Sigmoid colon (tissue), 7 donors: Measurements from ENCODE around the gene RHBDD3. TPM values are rescaled to one million over a fixed set of nuclear protein-coding genes. Genes with fewer than 3 reads are reported as not detected.
A peak's percentile ranks its signal among the peaks of the same experiment; 100 is the strongest.

Source experiments
- DNase-seq: peaks from one replicate; pipeline ENCODE4 v3.0.0-alpha.2; 2019
- H3K27ac ChIP-seq, 4 donors: fragments of 200-600 bp; sonication (generic); one replicate each; pipeline ENCODE4 v1.5.1; 2016 to 2019; ENCODE audit warnings: mild to moderate bottlenecking in 1 of 4
- H3K27me3 ChIP-seq, 3 donors: fragments of 200-600 bp; sonication (generic); one replicate each; pipeline ENCODE4 v1.5.1; 2019; ENCODE audit warnings: mild to moderate bottlenecking in 1 of 3
- H3K36me3 ChIP-seq, 4 donors: fragments of 200-600 bp; sonication (generic); one replicate each; pipeline ENCODE4 v1.5.1; 2016 to 2019
- H3K4me1 ChIP-seq, 4 donors: fragments of 200-600 bp; sonication (generic); one replicate each; pipeline ENCODE4 v1.5.1; 2017 to 2019
- H3K4me3 ChIP-seq, 4 donors: fragments of 200-600 bp; sonication (generic); one replicate each; pipeline ENCODE4 v1.5.1; 2017 to 2019; ENCODE audit warnings: mild to moderate bottlenecking in 2 of 4, moderate library complexity in 1 of 4
- H3K9me3 ChIP-seq, 4 donors: fragments of 200-600 bp in 3 of 4; sonication (generic) in 3 of 4; one replicate each; pipeline versions ENCODE4 v1.5.1 to v1.6.1; 2013 to 2019
- CTCF ChIP-seq, 4 experiments: fragments of 450-650 bp in 3 of 4; fragments of 200-600 bp in 1 of 4; IDR thresholded peaks; one replicate each; pipeline ENCODE4 v1.5.1; 2016 to 2019; ENCODE audit warnings: antibody characterized with exemption in 4 of 4, mild to moderate bottlenecking in 3 of 4, moderate library complexity in 2 of 4
- EP300 ChIP-seq, 4 donors: sonication (generic); formaldehyde crosslinking; IDR thresholded peaks; one replicate each; pipeline ENCODE4 v1.6.1; 2017; ENCODE audit warnings: antibody characterized with exemption in 4 of 4
- POLR2A ChIP-seq, 2 donors: fragments of 450-650 bp; IDR thresholded peaks; one replicate each; pipeline ENCODE4 v1.6.1; 2016; ENCODE audit warnings: antibody characterized with exemption in 2 of 2, mild to moderate bottlenecking in 2 of 2, moderate library complexity in 2 of 2
- POLR2AphosphoS5 ChIP-seq, 4 donors: sonication (generic); formaldehyde crosslinking; IDR thresholded peaks; one replicate each; pipeline ENCODE4 v1.6.1; 2017; ENCODE audit warnings: antibody characterized with exemption in 4 of 4
- WGBS, 2 donors: extraction: QIAGEN DNeasy Blood & Tissue Kit; methylation state at CpG; one replicate each; pipeline ENCODE4 v1.1.7; 2013; 5-methylcytosine and 5-hydroxymethylcytosine counted together
- intact Hi-C: fragments of 100-400 bp; cut with DNase I; formaldehyde crosslinking; loops from one replicate; pipeline ENCODE4 v1.15.1; 2023
- polyA plus RNA-seq, 3 donors: library from polyadenylated mRNA; stranded (reverse); fragments of 200-250 nt; gene quantifications; one replicate each; pipeline ENCODE4 v1.2.3, GENCODE V29; 2013
- total RNA-seq, 4 donors: library from RNA; depleted of rRNA; stranded (reverse); fragments of >200 nt; gene quantifications; one replicate each; pipeline ENCODE4 v1.1.0, GENCODE V29; 2016
- donor health status: healthy with polysubstance abuse.
- donor health status: Bipolar disorder and iron deficiency.
- donor health status: healthy.

Gene RHBDD3
- total and polyA plus RNA-seq, 7 donors = 5.4 to 40.7 (median 16.4) TPM

DNA sequence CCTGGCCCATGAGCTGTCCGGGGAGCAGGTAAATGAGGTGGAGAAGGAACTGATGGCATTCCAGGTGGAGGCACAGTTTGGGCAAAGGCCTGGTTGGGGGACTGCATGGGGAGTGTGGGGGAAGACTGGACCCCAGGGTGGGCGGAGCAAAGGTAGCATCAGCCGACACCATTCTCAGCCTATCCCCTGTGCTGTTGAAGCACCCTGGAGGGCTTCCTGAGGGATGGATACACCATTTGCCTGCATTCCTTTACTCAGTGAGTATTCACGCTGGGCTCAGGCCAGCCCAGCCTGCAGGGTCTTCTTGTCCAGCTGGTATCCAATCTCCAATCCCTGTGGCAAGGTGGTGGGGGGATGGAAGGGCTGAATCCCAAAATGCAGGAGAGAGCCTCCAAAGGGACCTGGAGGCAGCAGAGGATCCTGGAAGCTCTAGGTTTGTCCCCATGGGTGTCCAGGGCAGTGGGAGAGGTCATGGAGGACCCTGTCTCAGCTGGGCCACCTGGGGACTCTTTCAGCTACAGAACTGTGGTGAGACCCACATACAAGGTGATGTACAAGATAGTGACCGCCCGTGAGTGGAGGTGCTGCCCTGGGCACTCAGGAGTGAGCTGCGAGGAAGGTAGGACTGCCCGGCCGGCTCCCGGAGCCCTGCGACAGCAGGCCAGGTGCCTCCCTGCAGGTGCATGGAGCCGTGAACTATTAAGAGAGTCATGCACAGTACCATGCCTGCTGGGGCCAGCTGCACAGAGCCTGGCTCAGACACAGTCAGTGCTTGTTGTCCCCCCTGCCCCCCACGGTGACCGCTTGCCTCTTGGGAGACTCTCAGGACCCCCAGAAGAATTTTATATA lies 52.5 kb downstream of the RHBDD3 start:
- Histone ChIP-seq H3K27ac (no peak overlapping the region), H3K36me3 (no peaks in the 10 kb centered on the region), H3K4me3 (no peak overlapping the region), H3K27me3 (no peaks in the 10 kb centered on the region), H3K9me3 (no peaks in the 10 kb centered on the region), H3K4me1 (peaks cover 0 to 4% (median 0%) of the 10 kb centered on the region in 4 donors)
- WGBS, 2 donors = 89 to 90% methylated on average over 14 of the region's 14 CpGs
- no peak for TF ChIP-seq POLR2A (IDR thresholded peaks at IDR 0.05)
- no peak for TF ChIP-seq EP300 (IDR thresholded peaks at IDR 0.05)
- TF ChIP-seq POLR2AphosphoS5 (IDR thresholded peaks at IDR 0.05) = no peak
- TF ChIP-seq CTCF (IDR thresholded peaks at IDR 0.05) = no peak
- intact Hi-C loops = no loop called here
- peak; percentile 52 for DNase-seq

GRCh38 chr22:29214232-29214631 lies 53.5 kb downstream of the RHBDD3 start:
- WGBS, 2 donors = 91 to 96% methylated on average over 6 of the region's 6 CpGs

DNA sequence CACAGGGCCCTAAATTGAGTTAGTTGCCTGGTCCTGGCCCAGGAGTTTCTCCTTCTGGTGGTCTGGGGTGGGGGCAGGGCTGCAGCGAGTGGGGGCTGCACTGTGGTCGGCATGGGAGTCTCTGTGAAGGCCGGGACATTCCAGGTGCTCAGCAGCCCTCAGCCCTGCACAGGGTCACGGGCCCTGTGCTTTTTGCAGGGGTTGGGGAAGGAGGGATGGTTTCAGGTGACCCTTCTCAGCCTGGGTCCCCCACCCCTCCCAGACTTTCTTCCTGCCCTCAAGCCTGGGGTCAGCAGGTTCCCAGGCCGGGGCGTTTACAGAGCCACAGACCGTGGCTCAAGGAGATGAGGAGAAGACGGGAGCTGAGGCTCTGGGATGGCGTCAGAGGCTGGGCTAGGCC lies 54.3 kb downstream of the RHBDD3 start:
- TF ChIP-seq CTCF (IDR thresholded peaks at IDR 0.05) (no peak), EP300 (IDR thresholded peaks at IDR 0.05) (no peak), POLR2A (IDR thresholded peaks at IDR 0.05) (no peak), POLR2AphosphoS5 (IDR thresholded peaks at IDR 0.05) (no peak)

More at GRCh38 chr22:29214232-29214631, 53.5 kb downstream of the RHBDD3 start:
- Histone ChIP-seq H3K4me3 (no peak overlapping the region), H3K4me1 (peaks cover 0 to 4% (median 0%) of the 10 kb centered on the region in 4 donors), H3K36me3 (no peaks in the 10 kb centered on the region), H3K9me3 (no peaks in the 10 kb centered on the region), H3K27me3 (no peaks in the 10 kb centered on the region), H3K27ac (no peak overlapping the region)
- peak; percentile 21 for DNase-seq
- TF ChIP-seq CTCF (IDR thresholded peaks at IDR 0.05) = no peak
- TF ChIP-seq POLR2A (IDR thresholded peaks at IDR 0.05) = no peak
- TF ChIP-seq POLR2AphosphoS5 (IDR thresholded peaks at IDR 0.05) = no peak
- TF ChIP-seq EP300 (IDR thresholded peaks at IDR 0.05) = no peak
- intact Hi-C loops = no loop called here

DNA sequence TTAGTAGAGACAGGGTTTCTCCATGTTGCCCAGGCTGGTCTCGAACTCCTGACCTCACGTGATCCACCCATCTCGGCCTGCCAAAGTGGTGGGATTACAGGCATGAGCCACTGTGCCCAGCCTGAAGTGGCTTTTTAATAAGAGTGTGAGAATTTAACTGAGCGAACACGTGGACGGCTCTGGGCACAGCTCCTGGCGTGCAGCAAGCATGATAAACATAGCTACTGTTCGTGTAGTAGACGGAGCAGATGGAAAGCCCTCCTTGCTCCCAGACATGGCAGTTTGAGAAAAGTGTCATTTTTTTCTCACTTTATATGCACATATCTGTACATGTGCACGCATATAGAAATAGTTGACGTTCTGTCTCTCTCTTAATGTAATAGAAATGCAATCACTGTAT lies 55.0 kb downstream of the RHBDD3 start:
- no peak for TF ChIP-seq EP300 (IDR thresholded peaks at IDR 0.05)
- no peak for TF ChIP-seq CTCF (IDR thresholded peaks at IDR 0.05)
- no peak for TF ChIP-seq POLR2A (IDR thresholded peaks at IDR 0.05)
- no peak for TF ChIP-seq POLR2AphosphoS5 (IDR thresholded peaks at IDR 0.05)
- Histone ChIP-seq H3K36me3 (no peaks in the 10 kb centered on the region), H3K27me3 (no peaks in the 10 kb centered on the region), H3K9me3 (no peaks in the 10 kb centered on the region), H3K4me3 (no peak overlapping the region), H3K27ac (no peak overlapping the region), H3K4me1 (peaks cover 0 to 4% (median 0%) of the 10 kb centered on the region in 4 donors)
- no peak for DNase-seq
- intact Hi-C loops = no loop called here
- WGBS, 2 donors = 82 to 85% methylated on average over 11 of the region's 11 CpGs

More for the DNA sequence above, 54.3 kb downstream of the RHBDD3 start:
- H3K27ac ChIP-seq = no peak overlapping the region
- H3K36me3 ChIP-seq = no peaks in the 10 kb centered on the region
- intact Hi-C loops = no loop called here
- H3K9me3 ChIP-seq = no peaks in the 10 kb centered on the region
- WGBS, 2 donors = 85 to 93% methylated on average over 9 of the region's 9 CpGs
- H3K27me3 ChIP-seq = no peaks in the 10 kb centered on the region
- no peak overlapping the region for H3K4me3 ChIP-seq
- DNase-seq = no peak
- H3K4me1 ChIP-seq = peaks cover 0 to 4% (median 0%) of the 10 kb centered on the region in 4 donors
